Trophoblast cell (in vitro differentiated cells and primary cell): ENCODE results near the gene MYLK.
A peak's percentile ranks its signal among the peaks of the same experiment; 100 is the strongest.
"Not testable (repeated sequence)": the region's sequence is repeated elsewhere in the genome, so short reads cannot be mapped to it uniquely, and the experiment has no call there.

Experiments
- DNase-seq, 2 donors: peaks; one replicate each; pipeline ENCODE4 v3.0.0-alpha.2; 2016
- H2AFZ ChIP-seq: 2 replicates; pipeline ENCODE4 v1.6.1; 2013; ENCODE audit warnings: low read length, moderate library complexity, mild to moderate bottlenecking; ENCODE audit not compliant: insufficient read depth, poor library complexity
- H2AK5ac ChIP-seq: 2 replicates; pipeline ENCODE4 v1.6.1; 2013; ENCODE audit warnings: mild to moderate bottlenecking, low read length
- H2BK120ac ChIP-seq: 2 replicates; pipeline ENCODE4 v1.6.1; 2013; ENCODE audit warnings: low read length, mild to moderate bottlenecking, moderate library complexity; ENCODE audit not compliant: insufficient read depth, poor library complexity
- H2BK12ac ChIP-seq: 2 replicates; pipeline ENCODE4 v1.6.1; 2013; ENCODE audit warnings: mild to moderate bottlenecking, low read length, moderate library complexity
- H2BK5ac ChIP-seq: 2 replicates; pipeline ENCODE4 v1.6.1; 2013; ENCODE audit warnings: low read length, low read depth, moderate library complexity, mild to moderate bottlenecking; ENCODE audit not compliant: poor library complexity
- H3K14ac ChIP-seq: 2 replicates; pipeline ENCODE4 v1.6.1; 2013; ENCODE audit warnings: mild to moderate bottlenecking, low read length
- H3K18ac ChIP-seq: 2 replicates; pipeline ENCODE4 v1.6.1; 2013; ENCODE audit warnings: mild to moderate bottlenecking, low read length
- H3K23ac ChIP-seq: 2 replicates; pipeline ENCODE4 v1.6.1; 2013; ENCODE audit warnings: low read length
- H3K27ac ChIP-seq: 2 replicates; pipeline ENCODE4 v1.5.1; 2013; ENCODE audit warnings: low read depth, mild to moderate bottlenecking, inconsistent platforms, low read length, moderate library complexity
- H3K27me3 ChIP-seq: 2 replicates; pipeline ENCODE4 v1.6.1; 2013; ENCODE audit warnings: inconsistent platforms, mild to moderate bottlenecking, low read length, moderate library complexity; ENCODE audit not compliant: insufficient read depth
- H3K36me3 ChIP-seq, 2 experiments: 1 replicate in 1 of 2; 2 replicates in 1 of 2; pipeline ENCODE4 v1.6.1; 2013; ENCODE audit warnings: low read length in 2 of 2, mild to moderate bottlenecking in 2 of 2, moderate library complexity in 1 of 2; ENCODE audit not compliant: insufficient read depth in 2 of 2, control insufficient read depth in 1 of 2
- H3K4ac ChIP-seq: 2 replicates; pipeline ENCODE4 v1.6.1; 2013; ENCODE audit warnings: low read depth, mild to moderate bottlenecking, low read length, moderate library complexity
- H3K4me1 ChIP-seq, 2 experiments: 1 replicate in 1 of 2; 2 replicates in 1 of 2; pipeline ENCODE4 v1.6.1; 2013; ENCODE audit warnings: low read length in 2 of 2, mild to moderate bottlenecking in 2 of 2, moderate library complexity in 1 of 2; ENCODE audit not compliant: insufficient read depth in 2 of 2, control insufficient read depth in 1 of 2
- H3K4me2 ChIP-seq: 2 replicates; pipeline ENCODE4 v1.6.1; 2013; ENCODE audit warnings: inconsistent platforms, mild to moderate bottlenecking, low read length, moderate library complexity
- H3K4me3 ChIP-seq: 2 replicates; pipeline ENCODE4 v1.5.1; 2013; ENCODE audit warnings: mild to moderate bottlenecking, low read depth, low read length, inconsistent platforms
- H3K79me1 ChIP-seq: one replicate; pipeline ENCODE4 v1.6.1; 2013; ENCODE audit warnings: low read length
- H3K79me2 ChIP-seq: 2 replicates; pipeline ENCODE4 v1.6.1; 2013; ENCODE audit warnings: low read length, mild to moderate bottlenecking; ENCODE audit not compliant: control insufficient read depth, insufficient read depth, poor library complexity
- H3K9ac ChIP-seq: 2 replicates; pipeline ENCODE4 v1.6.1; 2013; ENCODE audit warnings: mild to moderate bottlenecking, low read length
- H3K9me3 ChIP-seq: 2 replicates; pipeline ENCODE4 v1.6.1; 2013; ENCODE audit warnings: low read depth, mild to moderate bottlenecking, control low read depth, inconsistent platforms, low read length; ENCODE audit not compliant: insufficient read depth
- H4K12ac ChIP-seq: 2 replicates; pipeline ENCODE4 v1.6.1; 2013; ENCODE audit warnings: low read depth, mild to moderate bottlenecking, low read length, moderate library complexity
- H4K8ac ChIP-seq: 2 replicates; pipeline ENCODE4 v1.6.1; 2013; ENCODE audit warnings: low read depth, mild to moderate bottlenecking, low read length, moderate library complexity
- H4K91ac ChIP-seq: one replicate; pipeline ENCODE4 v1.6.1; 2013; ENCODE audit warnings: low read depth, mild to moderate bottlenecking, low read length, moderate library complexity
- WGBS: extraction: QIAGEN DNeasy Blood & Tissue Kit; methylation state at CpG from one replicate; pipeline ENCODE4 v1.1.7; 2013; ENCODE audit warnings: missing lambda C conversion rate; ENCODE audit not compliant: insufficient read length, insufficient coverage; ENCODE audit errors: extremely low coverage; 5-methylcytosine and 5-hydroxymethylcytosine counted together

Gene MYLK

GRCh38 chr3:123611674-123612073 is 272.5 kb downstream of the MYLK start:
- H3K14ac ChIP-seq, H2BK12ac ChIP-seq, DNase-seq, H3K79me1 ChIP-seq, H3K4me3 ChIP-seq, H4K8ac ChIP-seq, H3K4me2 ChIP-seq, H2BK5ac ChIP-seq, H4K12ac ChIP-seq, H3K4ac ChIP-seq, H2BK120ac ChIP-seq, H2AFZ ChIP-seq, H2AK5ac ChIP-seq, H4K91ac ChIP-seq, H3K4me1 ChIP-seq, H3K9me3 ChIP-seq, H3K18ac ChIP-seq, H3K27ac ChIP-seq, H3K9ac ChIP-seq, H3K79me2 ChIP-seq, H3K23ac ChIP-seq, H3K27me3 ChIP-seq: not testable (repeated sequence)
- peaks cover 9 to 13% of the 10 kb centered on the region in 2 experiments for H3K36me3 ChIP-seq
- WGBS: no CpG with 5 or more reads among the region's 7 CpGs

GRCh38 chr3:123611082-123611481 is 273.1 kb downstream of the MYLK start:
- Histone ChIP-seq H2AFZ (no peak overlapping the region), H3K79me2 (no peaks in the 10 kb centered on the region), H3K27me3 (no peaks in the 10 kb centered on the region), H3K79me1 (no peaks in the 10 kb centered on the region), H3K9ac (no peak overlapping the region), H3K4ac (no peak overlapping the region), H3K36me3 (peaks cover 9 to 13% of the 10 kb centered on the region in 2 experiments), H4K91ac (no peak overlapping the region), H2AK5ac (no peak overlapping the region), H3K23ac (no peak overlapping the region), H3K14ac (no peak overlapping the region), H2BK120ac (no peak overlapping the region), H3K4me1 (peaks cover 3 to 6% of the 10 kb centered on the region in 2 experiments), H4K12ac (no peak overlapping the region), H3K4me2 (no peak overlapping the region), H2BK5ac (no peak overlapping the region), H2BK12ac (no peak overlapping the region), H3K4me3 (no peak overlapping the region), H3K27ac (no peak overlapping the region), H4K8ac (no peak overlapping the region), H3K9me3 (no peaks in the 10 kb centered on the region), H3K18ac (no peak overlapping the region)
- no peak for DNase-seq

GRCh38 chr3:123610331-123610730 is 273.8 kb downstream of the MYLK start:
- Histone ChIP-seq H3K27me3 (no peaks in the 10 kb centered on the region), H2AK5ac (no peak overlapping the region), H3K79me2 (no peaks in the 10 kb centered on the region), H4K12ac (no peak overlapping the region), H3K9me3 (no peaks in the 10 kb centered on the region), H3K4me1 (peaks cover 3 to 10% of the 10 kb centered on the region in 2 experiments), H2BK12ac (no peak overlapping the region), H3K23ac (no peak overlapping the region), H3K36me3 (peaks cover 9 to 13% of the 10 kb centered on the region in 2 experiments), H3K4me2 (no peak overlapping the region), H3K14ac (no peak overlapping the region), H3K18ac (no peak overlapping the region), H3K27ac (no peak overlapping the region), H4K91ac (no peak overlapping the region), H3K4me3 (no peak overlapping the region), H2BK5ac (no peak overlapping the region), H2AFZ (no peak overlapping the region), H4K8ac (no peak overlapping the region), H3K79me1 (peaks cover 4% of the 10 kb centered on the region), H2BK120ac (no peak overlapping the region), H3K4ac (no peak overlapping the region), H3K9ac (no peak overlapping the region)
- DNase-seq: no peak
- WGBS: no CpG with 5 or more reads among the region's 3 CpGs

- H3K27ac ChIP-seq: peak overlapping the region; percentile 42
These were observed 275.1 kb downstream of the MYLK start for GRCh38 chr3:123609063-123609462.

More at GRCh38 chr3:123609063-123609462, 275.1 kb downstream of the MYLK start:
- Histone ChIP-seq H3K4me3 (no peak overlapping the region), H2BK120ac (no peak overlapping the region), H3K4ac (no peak overlapping the region), H3K79me1 (peaks cover 8% of the 10 kb centered on the region), H3K4me1 (peaks cover 7 to 17% of the 10 kb centered on the region in 2 experiments), H3K9ac (no peak overlapping the region), H2AFZ (no peak overlapping the region), H3K36me3 (peaks cover 4 to 8% of the 10 kb centered on the region in 2 experiments), H3K27me3 (no peaks in the 10 kb centered on the region), H2BK12ac (peak overlapping the region; percentile 49), H3K14ac (no peak overlapping the region), H4K12ac (no peak overlapping the region), H3K18ac (no peak overlapping the region), H2AK5ac (no peak overlapping the region), H3K23ac (no peak overlapping the region), H4K91ac (no peak overlapping the region), H3K9me3 (no peaks in the 10 kb centered on the region), H4K8ac (no peak overlapping the region), H2BK5ac (no peak overlapping the region), H3K79me2 (no peaks in the 10 kb centered on the region), H3K4me2 (no peak overlapping the region)
- DNase-seq: peak; percentile 62 to 86
- no CpG with 5 or more reads among the region's 5 CpGs for WGBS
